OCI-LY7 (cell line): ENCODE results near the gene ULBP1.

Experiments
- CTCF ChIP-seq: fragments of 200-600 bp; sonication (generic); conservative IDR thresholded peaks from 2 replicates; pipeline ENCODE4 v1.5.1; 2014; ENCODE audit warnings: mild to moderate bottlenecking, antibody characterized with exemption, low read length, moderate library complexity, mixed read lengths
- EZH2phosphoT487 ChIP-seq: fragments of 200-600 bp; sonication (generic); IDR thresholded peaks from 2 replicates; pipeline ENCODE4 v1.6.1; 2018; ENCODE audit warnings: low read depth, borderline replicate concordance, mild to moderate bottlenecking, mixed run types, antibody characterized with exemption, low read length, moderate library complexity, mixed read lengths

GRCh38 chr6:149991838-149992237 is 28.1 kb downstream of the ULBP1 start:
- TF ChIP-seq CTCF = no peak
- no peak for TF ChIP-seq EZH2phosphoT487
